ENCODE results near the gene MYH7.
"Not testable (repeated sequence)": the region's sequence is repeated elsewhere in the genome, so short reads cannot be mapped to it uniquely, and the experiment has no call there.

Gene MYH7

GRCh38 chr14:23435543-23436326 lies at the start of gene MYH7:
MYH7 (minus strand) TSS chr14:23435660; CDS start chr14:23433732, 1,928 bp downstream.
- no peak for DNase-seq

DNA sequence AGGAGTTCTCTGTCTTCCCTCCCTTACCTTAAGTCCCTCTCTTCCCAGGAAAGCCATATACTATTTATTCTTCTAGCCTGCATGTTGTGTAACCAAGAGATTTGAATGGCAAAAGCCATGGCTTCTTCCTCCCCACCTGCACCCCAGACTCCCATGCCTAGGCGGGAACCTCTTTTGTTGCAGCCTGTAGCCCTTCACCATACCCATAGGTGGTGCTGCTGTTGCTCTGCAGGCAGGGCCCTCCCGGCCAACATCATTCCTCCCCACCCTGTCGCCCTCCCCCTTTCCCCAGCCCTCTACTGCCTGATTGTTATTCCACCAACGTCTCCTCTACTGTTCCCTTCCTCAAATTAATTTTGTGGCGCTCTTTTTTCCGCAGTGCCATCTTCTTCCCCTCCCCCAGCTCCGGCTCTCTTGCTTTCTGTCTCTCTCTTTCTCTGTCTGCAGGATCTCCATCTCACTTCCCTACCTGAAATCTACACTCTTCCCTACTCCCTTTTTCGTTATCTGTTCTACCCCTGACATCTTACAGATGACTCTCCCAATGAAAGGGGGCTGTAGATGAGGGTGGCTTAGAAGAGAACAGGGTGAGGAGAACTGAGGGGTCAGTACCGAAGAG lies 47.9 kb upstream of the MYH7 start:
- DNase-seq = no peak

- no peak for DNase-seq
These were observed 47.3 kb upstream of the MYH7 start for GRCh38 chr14:23482823-23483148.

DNA sequence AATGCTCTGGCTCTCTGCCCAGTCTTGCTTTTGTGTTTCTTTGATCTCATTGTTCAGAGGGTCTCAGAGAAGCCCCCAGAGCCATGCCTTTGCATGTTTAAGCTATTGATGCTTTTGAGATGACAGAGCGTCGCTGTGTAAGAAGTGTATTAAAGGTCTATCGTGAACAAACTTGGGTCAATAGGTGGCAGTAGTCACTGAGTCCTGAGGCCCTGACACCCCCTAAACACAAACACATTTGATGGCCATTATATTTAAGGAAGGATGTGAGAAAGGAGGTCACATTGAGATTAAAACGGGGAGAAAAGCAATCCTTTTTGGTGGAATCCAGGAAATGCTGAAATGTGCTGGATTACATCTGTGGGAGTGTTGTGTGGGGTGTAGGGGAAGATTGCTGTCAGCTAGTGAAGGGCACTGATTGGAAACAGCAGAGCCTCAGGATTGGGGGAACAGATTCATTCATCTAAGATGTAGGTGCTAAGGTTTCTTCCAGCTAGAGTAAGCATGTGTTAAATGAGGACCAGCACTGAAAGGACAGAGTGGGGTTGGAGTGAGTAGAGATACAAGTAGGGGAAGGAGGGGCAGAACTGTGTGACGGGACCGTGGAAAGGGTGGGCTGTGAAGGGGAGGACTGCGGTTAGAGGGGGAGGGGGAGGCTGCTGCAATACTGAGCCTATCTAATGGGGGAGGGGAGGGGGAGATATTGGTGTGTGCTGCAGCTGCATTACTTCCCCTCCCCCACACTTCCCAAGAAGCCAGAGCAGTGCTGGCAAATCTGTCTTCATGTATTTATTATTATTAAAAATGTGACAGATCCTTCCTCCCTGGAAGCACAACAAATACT lies 46.7 kb upstream of the MYH7 start:
- no peak for DNase-seq

- DNase-seq = no peak
These were observed 46.0 kb upstream of the MYH7 start for GRCh38 chr14:23481362-23481970.

- peak; percentile 6 to 51 (median 35) for DNase-seq
These were observed 42.8 kb upstream of the MYH7 start for GRCh38 chr14:23478109-23478759.

- no peak for DNase-seq
These were observed 35.5 kb upstream of the MYH7 start for GRCh38 chr14:23470947-23471346.

DNA sequence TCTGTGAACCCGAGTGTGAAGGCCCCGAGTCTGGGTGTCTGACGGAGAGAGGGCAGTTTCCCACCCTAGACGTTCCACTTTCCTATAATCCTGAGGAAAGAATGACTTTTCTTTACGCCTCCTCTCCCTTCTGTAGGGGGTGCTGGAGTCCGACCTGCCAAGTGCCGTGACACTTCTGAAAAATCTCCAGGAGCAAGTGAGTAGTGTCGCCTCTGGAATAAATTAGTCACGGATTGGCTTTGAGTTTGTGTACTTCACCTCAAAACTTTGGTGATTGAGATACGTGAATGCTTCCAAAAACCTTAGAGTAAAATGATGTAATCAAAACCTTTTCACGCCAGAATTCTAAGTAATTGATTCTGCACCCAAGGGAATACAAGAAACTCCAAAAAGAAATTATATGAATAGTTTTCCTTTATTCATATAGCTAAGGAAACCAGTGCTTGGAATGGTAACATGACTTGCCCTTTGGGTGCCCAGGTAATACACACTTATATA lies 34.5 kb upstream of the MYH7 start:
- no peak for DNase-seq

DNA sequence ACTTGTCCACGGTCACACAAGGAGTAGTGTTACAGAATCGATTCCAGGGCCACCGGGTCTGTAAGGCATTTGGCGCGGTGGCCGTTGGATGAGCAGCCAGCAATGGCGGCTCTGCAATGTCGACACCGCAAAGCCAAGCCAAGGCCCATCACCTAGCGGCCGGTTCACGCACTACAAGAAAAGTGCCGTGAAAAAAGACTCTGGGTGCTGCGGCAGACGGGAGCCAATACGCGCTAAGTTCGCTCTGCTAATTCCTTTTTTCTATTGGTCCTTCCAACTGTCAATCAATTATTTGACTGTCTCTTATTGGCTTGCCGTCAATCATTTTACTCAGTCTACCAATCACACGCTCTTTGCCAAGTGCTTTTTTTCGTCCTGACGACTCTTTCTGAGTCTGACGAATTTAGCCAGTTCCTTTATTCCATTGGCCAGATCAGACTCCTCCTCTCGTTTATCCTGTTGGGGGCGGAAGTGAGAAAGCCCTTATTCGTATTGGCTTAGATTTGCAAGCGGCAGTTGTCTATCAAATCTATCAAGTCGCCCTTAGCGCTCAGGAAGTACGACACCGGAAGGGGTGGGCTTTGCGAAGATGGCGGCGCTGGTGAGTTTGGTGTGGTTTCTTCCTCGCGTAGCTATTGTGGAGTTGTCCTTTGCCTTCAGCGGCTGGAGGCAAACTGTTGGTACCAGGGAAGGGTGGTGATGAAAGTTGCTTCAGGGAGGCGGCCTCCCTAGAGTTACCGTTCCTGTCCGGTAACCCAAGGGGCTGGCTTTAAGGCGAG lies 33.9 kb upstream of the MYH7 start, which contains the start of gene NGDN:
TSS of gene NGDN (plus strand) at position 577 of the 779 bp plus-strand sequence. CDS start at position 590, 13 bp downstream.
- peak; percentile 73 to 84 (median 80) for DNase-seq

DNA sequence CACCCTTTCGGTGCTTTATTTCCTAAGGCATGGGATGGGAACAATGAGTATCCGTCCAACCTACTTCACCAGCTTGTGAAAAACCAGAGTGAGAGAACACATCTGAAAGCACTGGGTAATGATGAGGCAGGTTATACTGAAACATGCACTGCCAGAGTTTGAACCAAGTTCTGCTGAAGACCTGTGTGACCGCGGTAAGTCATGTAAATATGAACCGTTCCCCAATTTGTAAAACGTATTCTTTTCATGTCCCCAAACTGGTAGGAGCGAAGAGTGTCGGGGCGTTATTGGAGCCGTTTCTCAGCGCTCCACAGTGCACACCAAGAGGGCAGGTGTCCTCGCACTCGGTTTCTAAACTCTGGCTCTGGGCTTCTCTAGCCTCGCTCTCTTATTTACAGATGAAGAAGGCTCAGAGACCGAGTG lies 33.3 kb upstream of the MYH7 start:
- DNase-seq = no peak

DNA sequence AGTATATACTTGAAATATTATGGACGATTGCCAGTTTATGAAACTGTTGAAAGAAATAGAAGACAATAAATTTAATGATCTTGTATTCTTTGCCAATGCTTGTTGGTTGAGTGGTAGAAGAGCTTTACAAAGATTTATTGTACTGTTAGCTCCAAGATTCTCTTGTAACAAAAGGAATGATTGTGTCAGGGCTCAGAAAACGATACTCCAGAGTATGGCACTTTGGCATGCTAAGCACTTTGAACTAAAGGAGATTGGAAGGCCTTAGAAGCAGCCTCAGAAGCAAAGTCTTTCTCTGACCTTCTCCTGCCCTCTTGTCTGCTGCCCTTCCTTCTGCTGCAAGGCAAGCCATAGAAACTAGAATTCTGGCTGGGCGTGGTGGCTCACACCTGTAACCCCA lies 29.8 kb upstream of the MYH7 start:
- no peak for DNase-seq

- DNase-seq = no peak
These were observed 29.2 kb upstream of the MYH7 start for GRCh38 chr14:23464700-23465099.

DNA sequence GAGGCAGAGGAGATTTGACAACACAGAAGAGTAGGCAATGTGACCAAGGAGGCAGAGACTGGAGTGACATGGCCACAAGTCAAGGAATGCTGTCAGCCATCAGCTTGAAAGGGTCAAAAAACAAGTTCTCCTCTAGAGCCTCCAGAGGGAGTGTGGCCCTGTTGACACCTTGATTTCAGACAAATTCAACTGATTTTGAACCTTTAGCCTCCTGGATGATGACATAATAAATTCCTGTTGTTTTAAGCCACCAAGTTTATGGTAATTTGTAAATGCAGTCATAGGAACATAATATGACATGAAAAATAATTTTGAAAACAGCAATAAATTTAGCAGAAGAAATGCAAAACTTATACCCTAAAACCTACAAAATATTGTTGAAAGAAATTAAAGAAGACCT lies 25.5 kb upstream of the MYH7 start:
- DNase-seq = no peak

DNA sequence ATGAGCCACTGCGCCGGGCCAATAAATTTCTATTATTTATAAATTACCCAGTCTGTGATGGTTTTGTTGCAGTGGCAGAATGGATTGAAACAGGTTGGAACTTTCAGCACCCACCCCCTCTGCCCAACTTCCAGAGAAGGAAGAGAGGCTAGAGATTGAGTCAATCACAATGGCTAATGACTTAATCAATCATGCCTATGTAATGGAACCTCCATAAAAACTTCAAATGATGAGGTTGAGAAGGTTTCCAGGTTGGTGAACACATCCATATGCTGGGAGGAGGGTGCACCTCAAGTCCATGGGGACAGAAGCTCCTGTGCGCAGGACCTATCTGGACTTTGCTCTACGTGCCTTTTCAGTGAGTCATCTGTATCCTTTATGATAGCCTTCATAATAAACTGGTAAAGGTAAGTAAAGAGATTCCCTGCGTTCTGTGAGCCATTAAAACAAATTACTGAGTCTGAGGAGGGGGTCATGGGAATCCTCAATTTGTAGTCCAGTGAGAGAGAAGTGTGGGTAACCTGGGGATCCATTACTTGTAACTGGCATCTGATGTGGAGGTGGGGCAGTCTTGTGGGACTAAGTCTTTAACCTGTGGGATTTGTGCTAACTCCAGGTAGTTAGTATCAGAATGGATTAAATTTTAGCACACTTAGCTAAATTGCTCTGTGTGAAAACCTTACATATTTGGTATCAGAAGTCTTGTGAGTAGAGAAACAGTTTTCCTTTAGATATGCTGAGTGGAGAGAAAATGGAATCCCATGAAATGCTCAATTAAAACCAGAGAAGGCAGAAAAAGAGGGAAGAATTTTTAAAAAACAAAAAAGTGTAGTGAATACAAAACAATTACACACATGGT lies 22.4 kb upstream of the MYH7 start:
- no peak for DNase-seq

GRCh38 chr14:23456883-23457586 lies 21.6 kb upstream of the MYH7 start:
- DNase-seq = not testable (repeated sequence)

GRCh38 chr14:23454445-23454856 lies 19.0 kb upstream of the MYH7 start:
- no peak for DNase-seq

DNA sequence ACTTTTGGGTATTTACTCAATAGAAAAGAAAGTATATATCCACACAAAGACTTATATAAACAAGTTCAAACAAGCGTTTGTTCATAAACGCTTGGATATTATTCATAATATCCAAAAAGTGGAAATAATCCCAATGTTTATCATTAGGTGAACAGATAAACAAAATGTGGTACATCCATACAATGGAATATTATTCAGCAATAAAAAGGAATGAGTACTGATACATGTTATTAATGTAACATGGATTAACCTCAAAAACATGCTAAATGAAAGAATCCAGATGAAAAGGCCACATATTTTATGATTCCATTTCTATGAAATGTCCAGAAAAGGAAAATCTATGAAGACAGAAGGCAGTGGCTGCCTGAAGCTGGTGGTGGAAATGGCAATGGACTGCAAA lies 16.8 kb upstream of the MYH7 start:
- no peak for DNase-seq

- DNase-seq = no peak
These were observed 14.9 kb upstream of the MYH7 start for GRCh38 chr14:23450379-23450778.

DNA sequence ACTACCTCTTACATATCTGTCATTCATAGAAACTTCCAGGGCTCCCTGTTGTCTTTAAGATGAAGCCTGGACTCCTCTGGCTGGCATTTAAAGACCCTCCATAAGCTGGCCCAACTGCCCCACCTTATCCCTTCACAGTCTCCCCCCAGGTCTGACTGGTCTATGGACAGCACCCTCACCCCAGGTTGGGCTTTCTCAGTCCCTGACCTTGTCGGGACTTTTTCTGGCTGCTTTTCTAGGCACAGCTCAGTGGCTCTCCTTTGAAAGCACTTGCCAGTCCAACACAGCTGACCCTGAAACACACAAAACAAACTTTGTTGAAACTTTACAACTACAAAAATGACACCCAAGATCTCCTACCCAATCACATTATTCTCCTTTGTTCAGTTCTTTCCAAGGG lies 13.9 kb upstream of the MYH7 start:
- no peak for DNase-seq
